AG04449 (cell line): ENCODE data around the gene ADAP1.
"Not testable (repeated sequence)": the region's sequence is repeated elsewhere in the genome, so short reads cannot be mapped to it uniquely, and the experiment has no call there.

Experiments used
- CTCF ChIA-PET: fragments of 350-600 bp; formaldehyde crosslinking; extraction: SDS; loops from one replicate; lab custom pipeline; 2021; ENCODE audit warnings: antibody characterized with exemption; lab: Yijun Ruan, JAX
- POLR2A ChIA-PET: fragments of 400-600, 350-600 bp; formaldehyde crosslinking; extraction: SDS; loops from one replicate; lab custom pipeline; 2020; ENCODE audit warnings: antibody characterized with exemption, inconsistent platforms; lab: Yijun Ruan, JAX
- DNase-seq: peaks from one replicate; pipeline ENCODE4 v3.0.0-alpha.2; 2010; ENCODE audit warnings: low read depth, low spot score
- H3K4me3 ChIP-seq: 2 replicates; pipeline ENCODE4 v1.5.1; 2011; ENCODE audit warnings: low read depth, mild to moderate bottlenecking, control low read depth, low read length
- CTCF ChIP-seq: IDR thresholded peaks from one replicate; pipeline ENCODE4 v1.5.1; 2011; ENCODE audit warnings: mild to moderate bottlenecking, moderate library complexity, low read length, control low read depth, inconsistent platforms; ENCODE audit not compliant: insufficient read depth; ENCODE audit errors: missing control alignments

The ADAP1 gene

GRCh38 chr7:966291-967069 is 12.0 kb upstream of the ADAP1 start:
- CTCF ChIA-PET, result interaction anchor here (1.1 to 2.4 kb wide), 3 partner anchors 8 to 100 kb away, joined by 4 to 6 read pairs (median 6); partner anchors contain the start of gene COX19
- no peak overlapping the region for H3K4me3 ChIP-seq
- POLR2A ChIA-PET, result interaction anchor here (1.4 kb wide), 1 partner anchor 9 kb away, joined by 3 read pairs; the partner anchor contains the start of gene COX19

GRCh38 chr7:964401-965231 is 10.1 kb upstream of the ADAP1 start:
- no peak for TF ChIP-seq CTCF
- H3K4me3 ChIP-seq, result no peak overlapping the region
- ChIA-PET CTCF (interaction anchor here (0.7 to 1.2 kb wide), 2 partner anchors 29 to 102 kb away, joined by 3 to 5 read pairs; no protein-coding TSS in a partner anchor), POLR2A (interaction anchor here (0.8 kb wide), 1 partner anchor 10 kb away, joined by 7 read pairs; the partner anchor contains the start of gene COX19)
- no peak for DNase-seq

More at GRCh38 chr7:966291-967069, 12.0 kb upstream of the ADAP1 start:
- TF ChIP-seq CTCF, result no peak
- DNase-seq, result no peak

- no peak for DNase-seq
- ChIA-PET POLR2A (no interaction called here), CTCF (no interaction called here)
- H3K4me3 ChIP-seq, result no peak overlapping the region
- no peak for TF ChIP-seq CTCF
These were observed 9.0 kb upstream of the ADAP1 start for GRCh38 chr7:963236-964078.

- CTCF ChIA-PET, result no interaction called here
- POLR2A ChIA-PET, result no interaction called here
- TF ChIP-seq CTCF, result no peak
- no peak overlapping the region for H3K4me3 ChIP-seq
- DNase-seq, result no peak
These were observed 8.1 kb upstream of the ADAP1 start for GRCh38 chr7:962401-963081.

- ChIA-PET CTCF (no interaction called here), POLR2A (no interaction called here)
- DNase-seq, result no peak
- no peak for TF ChIP-seq CTCF
- no peak overlapping the region for H3K4me3 ChIP-seq
These were observed 7.3 kb upstream of the ADAP1 start for GRCh38 chr7:961546-962400.

- POLR2A ChIA-PET, H3K4me3 ChIP-seq, CTCF ChIA-PET, DNase-seq: not testable (repeated sequence)
These were observed 6.5 kb upstream of the ADAP1 start for GRCh38 chr7:960972-961371.
